ENCODE data around the gene FARSA.
"Not testable (repeated sequence)": the region's sequence is repeated elsewhere in the genome, so short reads cannot be mapped to it uniquely, and the experiment has no call there.

Gene FARSA

GRCh38 chr19:12953799-12954611 is 20.5 kb upstream of the FARSA start:
- no peak for DNase-seq (ENCODE audit: low read depth, low spot score)

- no peak for DNase-seq (ENCODE audit: low read depth, low spot score)
Measured at GRCh38 chr19:12953138-12953798, 19.8 kb upstream of the FARSA start.

GRCh38 chr19:12952488-12953137 is 19.1 kb upstream of the FARSA start:
- no peak for DNase-seq (ENCODE audit: low read depth, low spot score)

GRCh38 chr19:12952050-12952449 is 18.5 kb upstream of the FARSA start:
- DNase-seq (ENCODE audit: low read depth, low spot score): not testable (repeated sequence)

GRCh38 chr19:12949363-12950283 is 16.1 kb upstream of the FARSA start:
- no peak for DNase-seq (ENCODE audit: low read depth, low spot score)

- no peak for DNase-seq (ENCODE audit: low read depth, low spot score)
Measured at GRCh38 chr19:12948612-12949362, 15.3 kb upstream of the FARSA start.

GRCh38 chr19:12947702-12948611 is 14.4 kb upstream of the FARSA start:
- no peak for DNase-seq (ENCODE audit: low read depth, low spot score)

- no peak for DNase-seq (ENCODE audit: low read depth, low spot score)
Measured at GRCh38 chr19:12946731-12947496, 13.4 kb upstream of the FARSA start.

GRCh38 chr19:12946092-12946721 is 12.7 kb upstream of the FARSA start:
- peak; percentile 74 for DNase-seq (ENCODE audit: low read depth, low spot score)

- DNase-seq (ENCODE audit: low read depth, low spot score): peak; percentile 99
Measured at GRCh38 chr19:12945479-12946091, 12.1 kb upstream of the FARSA start, which contains the start of gene RAD23A. TSS of gene RAD23A (plus strand) at chr19:12945862. CDS start at chr19:12945949, 87 bp downstream.

- DNase-seq (ENCODE audit: low read depth, low spot score): no peak
Measured at GRCh38 chr19:12944104-12944674, 10.7 kb upstream of the FARSA start.

- DNase-seq (ENCODE audit: low read depth, low spot score): no peak
Measured at GRCh38 chr19:12943437-12944044, 10.0 kb upstream of the FARSA start.

GRCh38 chr19:12940897-12941296 is 7.4 kb upstream of the FARSA start:
- no peak for DNase-seq (ENCODE audit: low read depth, low spot score)

GRCh38 chr19:12939975-12940423 is 6.5 kb upstream of the FARSA start:
- no peak for DNase-seq (ENCODE audit: low read depth, low spot score)

- no peak for DNase-seq (ENCODE audit: low read depth, low spot score)
Measured at GRCh38 chr19:12938779-12939601, 5.5 kb upstream of the FARSA start.

All from smooth muscle cell of the brain vasculature (primary cell).